ENCODE results near the gene FHL2.

GRCh38 chr2:105380432-105381100 lies 18.3 kb downstream of the FHL2 start:
- TF ChIP-seq TAF1 (IDR thresholded peaks at IDR 0.05; ENCODE audit: borderline replicate concordance, insufficient read depth, low read length) (no peak), REST (IDR thresholded peaks at IDR 0.05; ENCODE audit: insufficient read depth in 1 of 2, low read depth in 2 of 2, low read length in 2 of 2) (no peak), POLR2AphosphoS5 (IDR thresholded peaks at IDR 0.05; ENCODE audit: low read depth, low read length) (no peak), SIN3A (IDR thresholded peaks at IDR 0.05; ENCODE audit: borderline replicate concordance, insufficient read depth, low read length) (no peak), FOXP2 (optimal IDR thresholded peaks at IDR 0.05; ENCODE audit: borderline replicate concordance, extremely low read depth, extremely low read length, insufficient read depth) (no peak)

All from PFSK-1 (cell line).